Measurements from ENCODE around the gene SPARC.
A peak's percentile ranks its signal among the peaks of the same experiment; 100 is the strongest.
"Not testable (repeated sequence)": the region's sequence is repeated elsewhere in the genome, so short reads cannot be mapped to it uniquely, and the experiment has no call there.

The SPARC gene

GRCh38 chr5:151700296-151700695 lies 13.6 kb upstream of the SPARC start:
- no peak for DNase-seq (ENCODE audit: low spot score)

DNA sequence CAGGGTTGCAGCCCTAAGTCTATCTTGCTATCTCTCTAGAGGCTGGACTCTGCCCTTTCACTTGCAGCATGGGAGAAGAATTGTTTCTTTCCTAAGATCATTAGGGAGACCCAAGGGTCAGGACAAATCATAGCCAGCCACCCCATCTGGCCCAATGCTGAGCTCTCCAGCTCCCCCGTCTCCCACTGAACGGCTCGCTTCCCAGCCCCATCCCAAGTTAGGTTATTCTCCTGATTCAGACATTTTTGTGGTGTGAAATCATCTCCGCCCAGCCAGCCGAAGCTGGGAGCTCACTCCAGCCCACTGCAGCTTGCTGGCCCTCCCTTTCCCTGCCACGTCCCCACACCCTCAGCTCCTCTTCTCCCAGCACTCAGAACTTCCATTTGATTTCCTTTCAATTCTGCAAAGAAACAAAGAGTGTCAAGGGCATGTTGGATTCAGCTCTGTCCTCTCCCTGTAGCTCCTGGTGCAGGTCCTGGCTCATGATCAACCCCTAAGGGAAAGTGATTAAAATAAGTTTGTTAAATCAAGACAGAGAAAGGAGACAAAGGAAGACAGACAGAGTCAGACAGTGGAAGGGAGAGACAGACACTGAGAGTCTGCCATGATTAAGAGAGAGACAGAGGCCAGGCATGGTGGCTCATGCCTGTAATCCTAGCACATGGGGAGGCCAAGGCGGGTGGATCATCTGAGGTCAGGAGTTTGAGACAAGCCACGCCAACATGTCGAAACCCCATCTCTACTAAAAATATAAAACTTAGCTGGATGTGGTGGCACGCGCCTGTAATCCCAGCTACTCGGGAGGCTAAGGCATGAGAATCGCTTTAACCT lies 12.6 kb upstream of the SPARC start:
- peak; percentile 44 for DNase-seq (ENCODE audit: low spot score)

DNA sequence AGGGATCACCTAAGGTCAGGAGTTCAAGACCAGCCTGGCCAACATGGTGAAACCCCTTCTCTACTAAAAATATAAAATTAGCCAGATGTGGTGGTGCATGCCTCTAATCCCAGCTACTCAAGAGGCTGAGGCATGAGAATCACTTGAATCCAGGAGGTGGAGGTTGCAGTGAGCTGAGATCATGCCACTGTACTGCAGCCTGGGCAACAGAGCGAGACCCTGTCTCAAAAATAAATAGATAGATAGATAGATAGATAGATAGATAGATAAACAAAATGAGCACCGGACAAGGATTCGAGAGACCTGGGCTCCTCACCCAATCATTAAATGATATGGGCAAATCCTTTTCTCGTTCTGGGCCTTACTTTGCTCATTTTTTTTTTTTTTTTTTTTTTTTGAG lies 11.4 kb upstream of the SPARC start:
- not testable (repeated sequence) for DNase-seq (ENCODE audit: low spot score)

- DNase-seq (ENCODE audit: low spot score), result no peak
Observed at GRCh38 chr5:151697452-151697851, 10.7 kb upstream of the SPARC start.

- DNase-seq (ENCODE audit: low spot score), result no peak
Observed at GRCh38 chr5:151696470-151697061, 9.9 kb upstream of the SPARC start.

DNA sequence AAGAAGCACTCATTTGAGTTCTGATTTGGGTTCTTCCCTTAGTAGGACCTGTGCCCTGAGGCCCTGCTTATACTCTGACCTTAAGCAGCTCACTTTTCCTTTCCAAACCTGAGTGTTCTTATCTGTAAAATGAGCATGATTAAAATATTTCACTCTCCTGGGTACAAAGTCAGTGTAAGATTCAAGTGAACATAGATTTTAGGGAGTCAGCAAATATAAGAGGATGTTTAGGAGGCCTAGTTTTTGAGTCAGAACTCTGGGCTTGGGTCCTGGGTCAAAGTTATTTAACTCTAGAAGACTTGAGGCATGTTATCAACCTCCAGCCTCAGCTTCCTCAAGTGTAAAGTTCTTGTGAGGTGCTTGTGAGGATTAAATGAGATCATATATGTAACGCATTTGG lies 8.7 kb upstream of the SPARC start:
- no peak for DNase-seq (ENCODE audit: low spot score)

DNA sequence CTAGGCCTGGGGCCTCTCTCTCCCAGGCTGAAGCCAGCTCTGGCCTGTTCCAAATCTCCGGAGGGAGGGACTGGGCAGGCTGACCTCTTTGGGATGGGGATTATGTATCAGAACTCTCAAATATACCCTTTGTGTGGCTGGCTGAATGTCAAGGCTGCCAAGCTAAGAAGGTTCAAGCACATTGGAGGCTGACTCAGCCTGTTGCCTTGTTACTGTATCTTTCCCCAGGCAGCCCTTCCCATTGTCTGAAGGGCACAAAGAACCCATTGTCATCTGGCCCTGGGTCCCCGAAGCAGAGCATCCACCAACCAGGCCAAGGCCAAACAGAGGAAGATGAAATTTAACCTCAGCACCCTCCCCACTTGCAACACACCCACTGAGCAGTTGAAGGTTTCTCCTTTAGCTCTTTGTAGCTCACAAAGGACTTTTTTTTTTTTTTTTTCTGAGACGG lies 7.3 kb upstream of the SPARC start:
- peak; percentile 93 for DNase-seq (ENCODE audit: low spot score)

GRCh38 chr5:151692312-151692711 lies 5.6 kb upstream of the SPARC start:
- DNase-seq (ENCODE audit: low spot score), result no peak

DNA sequence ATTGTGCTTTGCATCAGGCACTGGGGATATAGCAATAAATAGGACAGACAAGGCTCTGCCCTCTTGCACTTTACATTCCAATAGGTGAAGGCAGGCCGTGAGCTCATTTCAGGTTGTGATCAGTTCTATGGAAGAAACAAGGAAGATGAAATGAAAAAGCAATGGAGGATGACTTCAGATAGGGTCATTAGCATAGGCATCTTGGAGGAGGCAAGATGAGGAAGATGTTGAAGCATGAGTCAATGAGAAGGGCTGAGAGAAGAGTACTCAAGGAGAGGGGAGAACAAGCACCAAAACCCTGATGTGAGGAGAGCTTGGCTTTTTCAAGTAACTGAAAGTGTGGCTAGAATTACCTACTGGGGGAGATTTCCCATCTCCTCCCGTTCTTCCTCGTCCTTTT lies 5.0 kb upstream of the SPARC start:
- no peak for DNase-seq (ENCODE audit: low spot score)

GRCh38 chr5:151689591-151689990 lies 2.9 kb upstream of the SPARC start:
- DNase-seq (ENCODE audit: low spot score), result not testable (repeated sequence)

DNA sequence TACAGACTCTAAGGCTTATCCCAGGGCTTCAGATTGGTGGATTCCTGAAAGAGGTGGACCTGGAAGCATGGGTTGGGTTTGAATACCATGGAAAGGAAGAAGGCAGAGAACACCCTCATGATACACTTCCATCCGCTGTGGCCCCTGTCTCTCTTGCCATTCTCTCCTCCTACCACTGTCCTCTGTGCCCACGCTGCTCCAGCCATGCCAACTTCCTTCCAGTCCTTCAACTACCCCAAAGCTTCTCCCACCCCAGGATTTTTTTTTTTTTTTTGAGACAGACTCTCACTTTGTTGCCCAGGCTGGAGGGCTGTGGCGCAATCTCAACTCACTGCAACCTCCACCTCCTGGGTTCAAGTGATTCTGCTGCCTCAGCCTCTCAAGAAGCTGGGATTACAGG lies 1.7 kb upstream of the SPARC start:
- DNase-seq (ENCODE audit: low spot score), result no peak

DNA sequence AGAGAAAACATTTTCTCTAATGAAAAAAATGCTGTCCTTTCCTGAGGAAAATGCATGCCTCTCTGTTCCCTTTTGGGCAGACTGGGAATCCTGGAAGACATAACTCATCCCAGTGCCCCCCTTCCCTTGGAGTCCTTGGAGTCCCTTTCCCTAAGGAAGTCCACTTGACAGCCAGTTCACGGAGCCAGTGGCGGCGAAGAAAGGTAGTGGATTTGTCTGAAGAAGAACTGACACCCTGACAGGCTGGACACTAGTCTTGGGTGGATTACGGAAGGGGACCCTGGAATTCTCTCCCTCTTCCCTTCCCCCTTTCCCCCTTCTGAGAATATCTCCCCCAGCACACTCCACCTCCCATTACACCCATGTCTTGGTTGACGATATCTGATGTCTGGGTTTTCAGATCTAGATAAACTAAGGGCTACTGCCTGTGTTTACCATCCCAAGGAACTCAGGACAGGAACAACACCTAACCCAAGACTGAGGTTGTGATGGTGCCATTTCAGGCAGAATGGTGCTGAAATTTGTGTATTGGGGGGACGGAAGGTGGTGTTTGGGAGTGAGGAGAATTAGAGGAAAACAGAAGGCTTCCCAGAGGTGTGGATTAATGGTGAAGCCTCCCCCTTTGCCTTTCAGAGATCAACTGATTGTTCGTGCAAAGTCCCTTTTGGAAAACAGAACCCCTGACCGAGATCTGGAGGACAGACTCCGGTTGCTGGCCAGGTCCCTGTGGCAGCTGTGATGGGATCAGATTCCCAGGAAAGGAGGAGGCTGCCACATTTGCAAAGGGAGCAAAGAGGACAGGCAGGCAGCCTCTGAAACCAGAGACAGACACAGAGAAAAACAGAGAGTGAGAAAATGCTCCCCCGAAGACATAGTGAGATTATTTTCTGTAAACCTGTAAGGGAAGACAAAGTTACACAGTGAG lies 704 bp downstream of the SPARC start:
- DNase-seq (ENCODE audit: low spot score), result no peak

DNA sequence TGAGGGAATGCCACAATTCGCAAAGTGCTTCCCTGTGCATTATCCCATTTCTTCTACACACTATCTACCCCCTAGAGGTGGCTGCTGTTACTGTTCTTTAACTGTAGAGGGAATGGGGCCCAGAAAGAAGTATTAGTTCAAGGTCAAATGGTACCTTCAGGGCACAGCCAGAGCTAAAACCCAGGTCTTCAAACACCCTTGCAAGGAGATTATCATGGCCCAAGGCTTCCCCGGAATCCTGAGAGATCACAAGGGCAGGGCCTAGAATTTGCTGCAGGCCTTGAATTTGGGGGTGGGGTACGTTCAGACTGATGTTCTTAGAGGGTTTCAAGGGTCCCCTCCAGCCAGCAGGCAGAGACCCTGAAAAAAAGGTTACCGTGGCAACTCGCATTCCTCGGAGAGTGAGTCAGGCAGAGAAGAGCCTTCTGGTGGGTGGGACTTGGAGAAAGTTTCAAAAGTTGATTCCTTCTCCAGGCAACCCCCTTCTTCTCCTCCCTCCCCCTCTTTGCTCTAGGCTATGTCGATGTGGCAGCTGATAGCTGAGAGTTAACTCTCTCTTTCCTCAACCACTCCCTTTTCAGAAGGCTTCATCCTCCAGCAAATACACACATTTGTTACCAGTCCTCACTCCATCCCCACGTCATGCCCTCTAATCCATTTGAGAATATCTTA lies 1.9 kb downstream of the SPARC start:
- peak; percentile 56 for DNase-seq (ENCODE audit: low spot score)

- no peak for DNase-seq (ENCODE audit: low spot score)
Observed at GRCh38 chr5:151683986-151684588, 2.6 kb downstream of the SPARC start.

- DNase-seq (ENCODE audit: low spot score), result no peak
Observed at GRCh38 chr5:151683444-151683843, 3.3 kb downstream of the SPARC start.

DNA sequence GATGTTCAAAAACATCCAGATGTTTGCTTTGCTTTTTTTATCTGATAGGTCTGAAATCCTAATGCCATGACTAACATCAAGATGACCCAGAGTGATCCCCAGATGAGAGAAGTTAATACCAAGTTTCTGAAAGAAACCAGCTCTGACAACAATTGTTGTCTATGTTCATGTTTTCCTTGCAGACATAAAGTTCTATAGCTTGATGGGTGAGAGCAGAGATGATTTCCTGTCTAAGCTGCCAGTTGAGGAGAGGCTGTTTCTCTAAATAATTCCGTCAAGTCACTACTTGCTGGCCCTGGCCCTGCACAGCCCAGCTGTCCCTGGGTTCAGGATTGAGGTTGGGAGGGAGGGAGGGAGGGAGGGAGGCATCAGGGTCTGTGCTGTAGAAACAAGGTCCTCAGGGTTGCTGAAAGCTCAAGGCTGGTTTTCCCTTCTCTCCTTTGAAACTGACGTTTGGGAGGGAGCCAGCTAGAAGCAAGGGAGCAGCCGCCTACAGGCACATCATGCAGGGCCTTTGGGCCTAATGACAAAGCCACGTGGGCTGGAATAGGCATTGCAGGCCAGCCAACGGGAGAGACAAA lies 3.9 kb downstream of the SPARC start:
- no peak for DNase-seq (ENCODE audit: low spot score)

DNA sequence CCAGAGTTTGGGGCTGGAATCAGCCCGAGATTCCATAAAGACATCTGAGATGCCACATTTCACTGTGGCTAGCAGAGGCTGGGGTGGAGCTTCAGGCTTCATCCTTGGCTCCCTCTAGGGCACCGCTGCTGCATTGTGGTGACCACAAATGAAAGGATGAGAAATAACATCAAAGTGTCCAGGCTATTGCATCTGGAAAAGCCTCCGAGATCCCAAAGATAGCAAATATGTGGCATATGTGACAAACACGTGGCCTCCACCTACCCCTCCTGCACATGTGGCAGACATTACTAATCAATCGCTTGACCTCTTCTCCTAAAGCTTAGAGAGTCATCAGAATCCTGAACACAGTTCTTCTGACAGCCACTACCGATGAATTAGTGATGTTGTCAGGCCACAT lies 4.5 kb downstream of the SPARC start:
- DNase-seq (ENCODE audit: low spot score), result no peak

DNA sequence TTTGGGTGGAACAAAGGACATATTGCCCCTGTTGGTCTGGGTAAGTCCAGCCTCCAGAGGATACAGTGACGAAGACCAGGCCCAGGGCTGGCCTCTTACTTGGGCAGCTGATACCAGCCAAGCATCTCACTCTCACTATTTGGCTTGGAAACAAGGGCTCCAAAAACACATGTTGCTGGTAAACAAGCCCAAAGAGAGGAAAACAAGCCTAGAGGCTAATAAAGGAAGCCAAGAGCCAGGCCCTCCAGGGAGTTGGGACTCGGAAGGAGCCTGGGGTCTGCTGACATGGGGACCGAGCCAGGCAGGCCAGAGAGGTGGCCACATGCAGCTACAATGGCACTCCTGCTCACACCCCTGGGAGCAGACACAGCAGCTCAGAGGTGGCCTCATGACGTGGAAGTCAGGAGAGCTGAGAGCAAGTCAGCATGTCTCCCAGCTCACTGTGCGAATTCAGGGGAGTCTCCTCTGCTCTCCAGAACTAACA lies 5.7 kb downstream of the SPARC start:
- DNase-seq (ENCODE audit: low spot score), result no peak

DNA sequence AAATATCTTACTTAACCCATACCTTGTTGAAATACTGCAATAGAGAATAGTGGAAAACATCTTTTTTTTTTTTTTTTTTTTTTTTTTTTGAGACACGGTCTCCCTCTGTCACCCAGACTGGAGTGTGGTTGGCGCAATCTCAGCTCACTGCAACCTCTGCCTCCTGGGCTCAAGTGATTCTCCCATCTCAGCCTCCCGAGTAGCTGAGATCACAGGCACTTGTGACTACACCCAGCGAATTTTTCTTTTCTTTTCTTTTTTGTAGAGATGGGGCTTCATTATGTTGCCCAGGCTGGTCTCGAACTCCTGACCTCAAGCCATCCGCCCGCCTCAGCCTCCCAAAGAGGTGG lies 6.6 kb downstream of the SPARC start:
- DNase-seq (ENCODE audit: low spot score), result not testable (repeated sequence)

DNA sequence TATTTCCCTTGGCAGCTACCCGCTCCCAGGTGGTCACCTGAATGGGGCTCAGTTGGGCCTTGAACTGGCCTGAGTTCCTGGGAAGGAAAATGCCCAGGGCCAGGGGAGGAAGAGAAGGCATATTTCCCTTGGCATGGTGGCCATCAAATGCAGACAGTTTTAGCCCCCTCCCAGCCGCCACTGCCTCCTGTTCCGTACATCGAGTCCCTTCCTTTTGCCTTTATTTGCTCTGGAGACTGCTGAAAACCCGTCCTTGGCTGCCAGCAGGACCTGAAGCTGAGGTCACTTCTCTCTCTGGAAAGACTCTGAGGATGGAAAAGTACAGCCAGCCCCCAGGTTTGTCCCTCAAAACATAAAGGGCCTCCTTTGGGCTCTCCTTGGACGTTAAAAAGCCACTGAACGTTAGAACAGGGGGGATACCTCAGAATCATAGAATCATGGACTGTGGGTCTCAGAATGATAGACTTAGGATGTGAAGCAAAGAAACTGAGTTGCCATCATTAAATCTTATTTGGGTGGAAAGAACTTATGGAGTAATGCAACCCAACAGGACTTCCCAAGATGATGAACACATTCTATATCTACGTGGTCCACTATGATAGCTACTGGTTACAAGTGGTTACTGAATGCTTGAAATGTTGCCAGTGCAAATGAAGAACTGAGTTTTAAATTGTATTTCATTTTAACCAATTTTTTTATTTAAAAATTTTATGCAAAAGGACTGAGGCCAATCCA lies 7.1 kb downstream of the SPARC start:
- DNase-seq (ENCODE audit: low spot score), result no peak

- DNase-seq (ENCODE audit: low spot score), result no peak
Observed at GRCh38 chr5:151678713-151679112, 8.0 kb downstream of the SPARC start.

All from COLO829 (cell line).